Putamen (tissue), 1 donor: ENCODE results near the gene PTPRM.

Experiments
- DNase-seq: peaks from one replicate; pipeline ENCODE4 v3.0.0-alpha.2; 2016; ENCODE audit warnings: low spot score

The PTPRM gene

DNA sequence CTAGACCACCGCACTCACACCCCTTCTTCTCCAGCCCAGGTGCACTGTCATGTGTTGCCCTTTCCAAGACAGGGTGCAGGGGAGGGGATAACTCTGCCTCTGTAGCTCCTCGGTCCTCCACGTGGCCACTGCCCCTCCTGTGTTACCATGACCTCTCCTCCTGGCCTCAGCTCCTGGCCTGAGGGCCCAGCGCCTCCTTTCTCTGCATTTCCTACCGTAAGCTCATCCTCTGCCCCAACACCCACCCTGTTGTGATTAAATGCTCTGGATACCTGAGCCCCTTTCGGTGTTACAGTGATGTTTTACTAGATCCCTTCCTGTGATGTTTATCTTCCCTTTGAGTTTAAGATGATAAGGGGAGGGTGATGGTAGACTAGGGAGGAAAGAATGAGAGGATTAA lies 242.3 kb downstream of the PTPRM start:
- DNase-seq: no peak

DNA sequence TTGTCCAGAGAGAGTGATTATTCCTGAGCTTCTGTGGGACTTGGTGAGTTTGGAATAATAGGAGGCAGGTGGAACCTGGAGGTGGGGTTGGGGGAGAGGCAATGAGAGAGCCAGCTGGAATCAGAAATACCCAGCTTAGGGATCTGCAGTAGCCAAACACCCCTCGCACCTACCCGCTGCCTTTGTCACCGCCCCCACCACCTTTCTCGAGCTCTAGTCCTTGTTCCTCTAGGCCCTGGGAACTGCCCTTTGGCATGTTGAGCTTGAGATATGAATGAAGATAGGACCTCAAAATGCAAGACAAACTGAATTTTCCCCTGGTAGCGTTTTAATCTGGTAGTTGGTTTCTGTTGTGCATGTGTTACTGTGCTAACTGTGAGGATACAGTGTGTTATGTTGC lies 242.9 kb downstream of the PTPRM start:
- no peak for DNase-seq

- no peak for DNase-seq
Observed at GRCh38 chr18:7812431-7813063, 245.4 kb downstream of the PTPRM start.

DNA sequence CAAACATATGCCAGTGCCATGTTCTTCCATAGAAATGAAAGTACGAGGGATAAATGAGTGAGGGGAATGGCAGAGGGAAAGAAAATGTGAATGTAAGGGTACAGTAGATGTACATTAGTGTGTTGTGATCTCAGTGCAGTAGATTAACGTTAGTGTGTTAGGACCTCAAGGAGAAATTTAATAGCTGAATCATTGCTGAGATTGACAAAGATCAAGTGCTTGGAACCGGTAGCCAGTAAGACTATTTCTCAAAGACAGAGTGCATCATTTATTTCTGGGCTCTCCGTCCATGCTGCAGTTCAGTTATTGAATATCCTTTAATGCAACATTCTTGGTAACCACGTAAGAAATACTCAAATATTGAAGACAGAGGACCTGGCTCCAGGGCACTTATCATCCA lies 246.0 kb downstream of the PTPRM start:
- no peak for DNase-seq

- no peak for DNase-seq
Observed at GRCh38 chr18:7814754-7815315, 247.7 kb downstream of the PTPRM start.

- DNase-seq: no peak
Observed at GRCh38 chr18:7815787-7816186, 248.7 kb downstream of the PTPRM start.

GRCh38 chr18:7817575-7818230 lies 250.6 kb downstream of the PTPRM start:
- no peak for DNase-seq

- DNase-seq: no peak
Observed at GRCh38 chr18:7821784-7822183, 254.7 kb downstream of the PTPRM start.

DNA sequence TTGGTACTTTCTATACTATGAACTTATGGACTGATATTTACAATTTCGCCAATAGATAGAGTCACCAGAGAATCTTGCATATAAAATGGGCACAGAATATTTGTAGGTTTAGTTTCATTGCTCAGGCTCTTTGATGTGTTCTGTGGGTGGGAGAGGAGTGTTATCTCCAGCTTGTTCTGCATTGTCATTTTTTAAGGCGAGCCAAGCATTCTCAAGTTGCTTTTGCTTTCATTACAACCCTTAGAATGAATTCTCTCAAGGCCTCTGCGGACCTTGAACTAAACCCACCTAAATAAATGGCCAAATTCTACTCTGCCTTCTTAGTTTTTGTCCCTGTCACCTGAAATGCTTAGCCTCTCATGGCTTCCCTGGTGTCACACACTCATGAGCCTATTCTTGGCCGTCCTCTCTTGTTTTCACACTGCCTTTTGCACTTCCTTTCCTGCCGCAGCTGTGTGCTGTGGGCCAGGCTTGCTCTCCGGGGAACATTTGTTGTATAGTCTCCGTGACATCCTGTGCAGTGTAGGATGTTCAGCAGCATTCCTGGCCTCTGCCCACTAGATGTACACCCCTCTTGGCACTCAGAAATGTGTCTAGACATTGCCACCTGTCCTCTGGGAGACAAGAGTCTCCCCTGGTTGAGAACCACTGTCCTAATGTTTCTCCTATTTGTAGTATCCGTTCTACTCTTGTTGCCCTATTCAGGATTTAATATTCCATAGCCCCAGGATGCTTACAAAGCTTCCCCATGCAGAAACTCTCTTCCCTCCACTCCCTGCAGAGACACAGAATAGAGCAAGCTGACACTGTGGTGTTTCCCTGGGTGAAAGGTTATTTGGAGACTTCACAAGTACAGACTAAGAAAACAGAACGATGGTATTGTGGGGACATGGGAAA lies 255.6 kb downstream of the PTPRM start:
- DNase-seq: no peak

- no peak for DNase-seq
Observed at GRCh38 chr18:7824970-7825369, 257.9 kb downstream of the PTPRM start.

DNA sequence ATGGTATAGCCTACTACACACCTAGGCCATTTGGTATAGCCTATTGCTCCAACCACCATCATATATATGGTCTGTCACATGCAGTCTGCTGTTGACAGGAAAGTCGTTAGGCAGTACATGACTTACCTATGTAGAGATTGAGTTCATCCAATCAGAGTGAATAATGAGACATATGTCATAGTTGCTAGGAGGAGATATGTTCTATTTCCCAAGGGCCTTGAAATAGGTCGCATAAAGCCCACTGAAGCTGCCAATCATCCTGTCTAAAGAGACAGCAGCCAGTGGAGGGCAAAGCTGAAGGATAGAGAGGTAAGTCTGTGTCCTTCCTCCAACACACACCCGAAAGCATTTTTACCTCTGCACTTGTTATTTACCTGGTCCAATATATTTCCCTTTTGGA lies 263.4 kb downstream of the PTPRM start:
- no peak for DNase-seq

- no peak for DNase-seq
Observed at GRCh38 chr18:7839548-7839947, 272.4 kb downstream of the PTPRM start.

DNA sequence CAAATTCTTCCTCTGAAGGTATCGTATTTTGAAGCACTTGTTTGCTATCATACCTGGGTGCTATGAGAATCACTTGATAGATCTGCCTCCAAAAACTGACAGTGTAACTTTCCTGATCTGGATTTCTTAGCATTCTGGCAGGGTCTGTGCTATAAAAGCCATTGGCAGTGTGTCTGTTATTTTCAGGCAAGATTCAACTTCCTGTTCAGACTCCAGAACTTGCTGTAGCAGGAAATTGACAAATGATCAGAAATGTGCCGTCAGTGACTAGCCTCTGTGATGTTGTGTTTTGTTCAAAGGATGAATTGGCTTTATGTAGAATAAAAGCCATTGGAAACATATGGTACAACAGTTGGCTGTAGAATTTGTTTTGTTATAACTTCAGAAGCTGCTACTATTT lies 273.3 kb downstream of the PTPRM start:
- DNase-seq: no peak

- no peak for DNase-seq
Observed at GRCh38 chr18:7844017-7844416, 276.9 kb downstream of the PTPRM start.

GRCh38 chr18:7844418-7844817 lies 277.3 kb downstream of the PTPRM start:
- DNase-seq: no peak

GRCh38 chr18:7846335-7846734 lies 279.2 kb downstream of the PTPRM start:
- DNase-seq: no peak

- DNase-seq: no peak
Observed at GRCh38 chr18:7847357-7848053, 280.4 kb downstream of the PTPRM start.

GRCh38 chr18:7848054-7848412 lies 280.9 kb downstream of the PTPRM start:
- no peak for DNase-seq

GRCh38 chr18:7850446-7850845 lies 283.3 kb downstream of the PTPRM start:
- no peak for DNase-seq

DNA sequence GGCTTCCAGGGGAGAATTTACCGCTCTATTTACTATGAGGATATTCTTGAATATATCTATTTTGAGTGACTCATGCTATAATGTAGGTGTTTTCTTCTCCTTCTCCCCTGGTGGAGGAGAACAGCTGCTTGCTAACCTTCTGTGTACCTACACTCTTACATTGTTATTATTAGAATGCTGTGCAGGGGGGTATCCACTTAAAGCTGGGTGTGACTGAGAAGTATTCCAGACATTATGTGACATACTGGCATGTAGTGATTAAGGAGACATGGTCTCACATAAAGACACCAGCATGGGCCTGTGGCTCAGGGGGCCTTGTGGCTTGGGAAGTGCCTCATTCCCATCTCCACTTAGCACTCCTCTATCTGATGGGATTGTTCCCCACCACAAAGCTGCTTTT lies 287.9 kb downstream of the PTPRM start:
- DNase-seq: peak; percentile 27

DNA sequence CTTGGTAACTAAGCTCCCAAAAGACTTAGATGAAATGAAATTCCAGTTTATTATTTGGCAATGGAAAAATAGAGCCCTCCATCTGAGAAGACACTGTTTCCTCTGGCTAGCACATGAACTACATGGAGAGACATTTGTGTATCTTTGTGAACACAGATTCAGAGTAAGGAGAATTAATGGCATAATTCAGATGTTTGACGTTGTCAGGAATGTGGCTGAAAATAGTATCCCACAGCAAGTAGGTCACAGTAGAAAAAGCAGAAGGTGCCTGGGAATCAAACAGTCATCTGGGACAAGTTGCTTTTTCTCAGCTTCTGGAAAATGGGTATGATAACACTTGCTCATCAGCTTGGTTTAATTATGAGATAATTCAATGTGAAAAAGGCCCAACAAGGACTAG lies 288.6 kb downstream of the PTPRM start:
- DNase-seq: no peak

GRCh38 chr18:7856116-7856515 lies 289.0 kb downstream of the PTPRM start:
- DNase-seq: no peak
